Measurements from ENCODE around the gene SLC25A45. TPM values are rescaled to one million over a fixed set of nuclear protein-coding genes. Genes with fewer than 3 reads are reported as not detected.

The SLC25A45 gene
- total and polyA plus RNA-seq, 8 donors: 16.2 to 58.2 (median 34.7) TPM

- Histone ChIP-seq H3K36me3 (peaks cover 0 to 28% (median 0%) of the 10 kb centered on the region in 3 donors), H3K27me3 (no peaks in the 10 kb centered on the region), H3K4me1 (peaks cover 9 to 63% (median 16%) of the 10 kb centered on the region in 3 donors), H3K4me3 (peak overlapping the region in 2 of 4 donors; percentile 81 to 93), H3K27ac (peak overlapping the region in 2 of 4 donors; percentile 99), H3K9me3 (no peaks in the 10 kb centered on the region)
- ATAC-seq: peak in 1 of 4 donors; percentile 3
- no peak for FAIRE-seq
- intact Hi-C loops (cut with DNase I): no loop called here
- 9 to 13% methylated on average over 9 of the region's 9 CpGs for WGBS, 2 donors
- peak in 1 of 6 donors; percentile 48 for DNase-seq
- TF ChIP-seq CTCF (IDR thresholded peaks at IDR 0.05): no peak
Observed at GRCh38 chr11:65429068-65429681, 46.7 kb upstream of the SLC25A45 start.

GRCh38 chr11:65428578-65429067 lies 46.2 kb upstream of the SLC25A45 start:
- FAIRE-seq (no peak), ATAC-seq (peak in 3 of 4 donors; percentile 0 to 2 (median 1)), DNase-seq (peak in 5 of 6 donors; percentile 39 to 71 (median 47))
- TF ChIP-seq CTCF (IDR thresholded peaks at IDR 0.05): no peak
- intact Hi-C loops (cut with DNase I): no loop called here
- Histone ChIP-seq H3K4me1 (peaks cover 5 to 58% (median 16%) of the 10 kb centered on the region in 3 donors), H3K36me3 (peaks cover 0 to 31% (median 0%) of the 10 kb centered on the region in 3 donors), H3K4me3 (peak overlapping the region in 2 of 4 donors; percentile 81 to 93), H3K9me3 (no peaks in the 10 kb centered on the region), H3K27ac (peak overlapping the region in 3 of 4 donors; percentile 99), H3K27me3 (no peaks in the 10 kb centered on the region)
- WGBS, 2 donors: 28 to 42% methylated on average over 5 of the region's 5 CpGs

- FAIRE-seq: no peak
- Histone ChIP-seq H3K27ac (peak overlapping the region; percentile 26 to 99 (median 99)), H3K4me1 (peaks cover 3 to 51% (median 16%) of the 10 kb centered on the region in 3 donors), H3K27me3 (no peaks in the 10 kb centered on the region), H3K4me3 (peak overlapping the region in 3 of 4 donors; percentile 74 to 93 (median 81)), H3K9me3 (no peaks in the 10 kb centered on the region), H3K36me3 (peaks cover 0 to 36% (median 0%) of the 10 kb centered on the region in 3 donors)
- intact Hi-C loops (cut with DNase I): no loop called here
- DNase-seq: peak in 5 of 6 donors; percentile 45 to 76 (median 67)
- TF ChIP-seq CTCF (IDR thresholded peaks at IDR 0.05): no peak
- 16 to 19% methylated on average over 11 of the region's 11 CpGs for WGBS, 2 donors
- peak in 3 of 4 donors; percentile 1 to 4 (median 2) for ATAC-seq
Observed at GRCh38 chr11:65427691-65428577, 45.5 kb upstream of the SLC25A45 start.

GRCh38 chr11:65426839-65427690 lies 44.6 kb upstream of the SLC25A45 start:
- 13 to 15% methylated on average over 10 of the region's 10 CpGs for WGBS, 2 donors
- Histone ChIP-seq H3K36me3 (peaks cover 0 to 37% (median 0%) of the 10 kb centered on the region in 3 donors), H3K27me3 (no peaks in the 10 kb centered on the region), H3K4me1 (peaks cover 0 to 43% (median 14%) of the 10 kb centered on the region in 3 donors), H3K9me3 (no peaks in the 10 kb centered on the region), H3K4me3 (peak overlapping the region in 3 of 4 donors; percentile 74 to 93 (median 81)), H3K27ac (peak overlapping the region; percentile 98 to 99 (median 99))
- ATAC-seq: peak; percentile 1 to 5 (median 4)
- intact Hi-C loops (cut with DNase I): no loop called here
- TF ChIP-seq CTCF (IDR thresholded peaks at IDR 0.05): no peak
- DNase-seq: peak; percentile 66 to 83 (median 73)
- no peak for FAIRE-seq
